Tibial artery (tissue), 4 donors: Measurements from ENCODE around the gene ITSN1.

ENCODE experiments used
- DNase-seq, 2 donors: peaks; one replicate each; pipeline ENCODE4 v3.0.0-alpha.2; 2019
- H3K27ac ChIP-seq, 2 donors: fragments of 200-600 bp; sonication (generic) in 1 of 2; 1 replicate in 1 of 2; 2 replicates in 1 of 2; pipeline ENCODE4 v1.5.1; 2018 to 2019; ENCODE audit warnings: mild to moderate bottlenecking in 1 of 2
- H3K27me3 ChIP-seq, 2 donors: fragments of 200-600 bp; sonication (generic) in 1 of 2; one replicate each; pipeline versions ENCODE4 v1.5.1 to v1.6.0; 2016 to 2019
- H3K36me3 ChIP-seq, 3 donors: fragments of 200-600 bp; sonication (generic) in 2 of 3; one replicate each; pipeline ENCODE4 v1.5.1; 2016 to 2019; ENCODE audit warnings: mild to moderate bottlenecking in 2 of 3
- H3K4me1 ChIP-seq, 4 donors: fragments of 200-600 bp; sonication (generic) in 2 of 4; 1 replicate in 3 of 4; 2 replicates in 1 of 4; pipeline ENCODE4 v1.5.1; 2016 to 2019
- H3K4me3 ChIP-seq, 2 donors: fragments of 200-600 bp; sonication (generic) in 1 of 2; 1 replicate in 1 of 2; 2 replicates in 1 of 2; pipeline ENCODE4 v1.5.1; 2018 to 2019; ENCODE audit warnings: mild to moderate bottlenecking in 2 of 2
- H3K9me3 ChIP-seq, 3 donors: fragments of 200-600 bp; sonication (generic) in 1 of 3; one replicate each; pipeline ENCODE4 v1.5.1; 2016 to 2019
- CTCF ChIP-seq, 2 experiments: fragments of 200-600 bp in 1 of 2; fragments of 450-650 bp in 1 of 2; IDR thresholded peaks; one replicate each; pipeline ENCODE4 v1.5.1; 2017 to 2019; ENCODE audit warnings: antibody characterized with exemption in 2 of 2, mild to moderate bottlenecking in 1 of 2, moderate library complexity in 1 of 2
- intact Hi-C: fragments of 100-400 bp; cut with DNase I; formaldehyde crosslinking; loops from one replicate; pipeline ENCODE4 v1.15.0; 2023; ENCODE audit warnings: low total_unique reads

The ITSN1 gene

GRCh38 chr21:33685613-33686197, 43.4 kb downstream of the ITSN1 start:
- Histone ChIP-seq H3K9me3 (no peaks in the 10 kb centered on the region), H3K4me3 (no peak overlapping the region), H3K36me3 (no peaks in the 10 kb centered on the region), H3K27ac (peak overlapping the region in 1 of 2 donors; percentile 30), H3K27me3 (no peaks in the 10 kb centered on the region), H3K4me1 (peaks cover 0 to 75% (median 36%) of the 10 kb centered on the region in 4 donors)
- intact Hi-C loops: no loop called here
- TF ChIP-seq CTCF (IDR thresholded peaks at IDR 0.05): no peak
- DNase-seq: no peak

- TF ChIP-seq CTCF (IDR thresholded peaks at IDR 0.05): no peak
- Histone ChIP-seq H3K36me3 (no peaks in the 10 kb centered on the region), H3K27ac (peak overlapping the region in 1 of 2 donors; percentile 30), H3K27me3 (no peaks in the 10 kb centered on the region), H3K9me3 (no peaks in the 10 kb centered on the region), H3K4me3 (no peak overlapping the region), H3K4me1 (peaks cover 0 to 75% (median 36%) of the 10 kb centered on the region in 4 donors)
- intact Hi-C loops: no loop called here
- no peak for DNase-seq
Measured at GRCh38 chr21:33686386-33686785, 44.1 kb downstream of the ITSN1 start.

GRCh38 chr21:33687634-33688033, 45.3 kb downstream of the ITSN1 start:
- Histone ChIP-seq H3K9me3 (no peaks in the 10 kb centered on the region), H3K4me1 (peaks cover 0 to 73% (median 36%) of the 10 kb centered on the region in 4 donors), H3K27me3 (no peaks in the 10 kb centered on the region), H3K4me3 (no peak overlapping the region), H3K36me3 (no peaks in the 10 kb centered on the region), H3K27ac (no peak overlapping the region)
- intact Hi-C loops: no loop called here
- no peak for TF ChIP-seq CTCF (IDR thresholded peaks at IDR 0.05)
- DNase-seq: no peak

- intact Hi-C loops: no loop called here
- Histone ChIP-seq H3K27ac (no peak overlapping the region), H3K4me3 (no peak overlapping the region), H3K36me3 (no peaks in the 10 kb centered on the region), H3K9me3 (no peaks in the 10 kb centered on the region), H3K27me3 (no peaks in the 10 kb centered on the region), H3K4me1 (peaks cover 0 to 66% (median 31%) of the 10 kb centered on the region in 4 donors)
- DNase-seq: no peak
- no peak for TF ChIP-seq CTCF (IDR thresholded peaks at IDR 0.05)
Measured at GRCh38 chr21:33688353-33688752, 46.1 kb downstream of the ITSN1 start.

GRCh38 chr21:33690874-33691273, 48.6 kb downstream of the ITSN1 start:
- no peak for DNase-seq
- Histone ChIP-seq H3K4me1 (peaks cover 0 to 40% (median 13%) of the 10 kb centered on the region in 4 donors), H3K27me3 (no peaks in the 10 kb centered on the region), H3K9me3 (no peaks in the 10 kb centered on the region), H3K27ac (no peak overlapping the region), H3K4me3 (no peak overlapping the region), H3K36me3 (no peaks in the 10 kb centered on the region)
- TF ChIP-seq CTCF (IDR thresholded peaks at IDR 0.05): no peak
- intact Hi-C loops: no loop called here
